AG04450 (cell line): Measurements from ENCODE around the gene PIP5K1B. TPM values are rescaled to one million over a fixed set of nuclear protein-coding genes. Genes with fewer than 3 reads are reported as not detected.

Experiments
- CTCF ChIA-PET: fragments of 300-600, 350-600 bp; formaldehyde crosslinking; extraction: SDS; loops from one replicate; lab custom pipeline; 2022; ENCODE audit warnings: antibody characterized with exemption, inconsistent platforms; lab: Charles Lee
- POLR2A ChIA-PET: fragments of 350-600 bp; formaldehyde crosslinking; extraction: SDS; loops from one replicate; lab custom pipeline; 2021; ENCODE audit warnings: antibody characterized with exemption, inconsistent platforms; lab: Yijun Ruan, JAX
- DNase-seq: peaks from one replicate; pipeline ENCODE4 v3.0.0-alpha.2; 2011; ENCODE audit warnings: low read depth, low spot score
- H3K27ac ChIP-seq: one replicate; pipeline ENCODE4 v1.5.1; 2012; ENCODE audit warnings: low read depth, low read length, control low read depth
- H3K27me3 ChIP-seq: one replicate; pipeline ENCODE4 v1.6.0; 2012; ENCODE audit warnings: low read length; ENCODE audit not compliant: control insufficient read depth, insufficient read depth
- H3K4me3 ChIP-seq: 2 replicates; pipeline ENCODE4 v1.5.1; 2011; ENCODE audit warnings: mild to moderate bottlenecking, low read depth, low read length, control low read depth
- H3K9me3 ChIP-seq: 2 replicates; pipeline ENCODE4 v1.5.1; 2012; ENCODE audit warnings: low read length; ENCODE audit not compliant: control insufficient read depth, insufficient read depth
- CTCF ChIP-seq: IDR thresholded peaks from 2 replicates; pipeline ENCODE4 v1.5.1; 2011; ENCODE audit warnings: low read depth, low read length, control low read depth, inconsistent platforms
- polyA plus RNA-seq: library from polyadenylated mRNA; depleted of rRNA; stranded (reverse); fragments of >200 nt; gene quantifications from 2 replicates; pipeline ENCODE4 v1.2.3, GENCODE V29; 2011

The PIP5K1B gene
- polyA plus RNA-seq, 1 experiment, result not detected

DNA sequence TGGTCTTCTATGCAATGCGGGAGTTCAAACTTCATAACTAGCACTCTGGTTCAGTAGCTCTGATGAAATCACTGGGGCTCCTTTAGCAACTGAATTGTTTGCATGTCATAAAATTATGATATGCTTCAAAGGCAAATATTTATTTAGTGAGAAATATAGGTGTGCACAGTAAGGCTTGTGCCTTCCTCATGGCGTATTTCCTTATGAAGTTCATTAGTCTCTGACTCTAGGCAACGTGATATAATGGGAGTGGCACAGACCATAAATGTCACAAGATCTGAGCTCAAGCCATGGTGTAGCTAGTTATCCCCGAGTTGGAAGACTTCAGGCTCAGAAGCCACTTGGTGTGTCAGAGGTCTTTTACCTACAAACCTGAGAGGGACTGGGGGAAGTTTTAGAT lies 35.5 kb downstream of the PIP5K1B start:
- Histone ChIP-seq H3K9me3 (no peaks in the 10 kb centered on the region), H3K27me3 (peaks cover 2% of the 10 kb centered on the region), H3K27ac (no peak overlapping the region), H3K4me3 (no peak overlapping the region)
- ChIA-PET POLR2A (no interaction called here), CTCF (no interaction called here)
- TF ChIP-seq CTCF, result no peak
- no peak for DNase-seq

DNA sequence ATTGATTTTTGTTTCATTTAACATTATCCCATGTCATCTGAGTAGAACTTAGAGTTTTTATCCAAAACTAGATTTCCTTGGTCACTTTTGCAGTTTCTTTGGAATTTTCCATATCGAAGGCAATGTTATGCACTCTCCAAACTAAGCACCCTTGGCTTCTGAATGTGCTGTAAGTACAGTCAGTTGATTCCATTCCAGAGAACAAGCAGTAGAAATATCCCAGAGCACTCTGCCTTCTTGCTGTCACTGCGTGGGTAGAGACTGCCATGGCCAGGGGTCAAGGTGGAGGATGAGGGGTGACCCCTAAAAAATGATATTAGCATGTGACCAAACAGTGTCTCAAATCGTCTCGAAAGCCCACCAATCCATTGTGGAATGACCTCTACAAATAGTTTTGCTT lies 36.2 kb downstream of the PIP5K1B start:
- H3K27ac ChIP-seq, result no peak overlapping the region
- no peaks in the 10 kb centered on the region for H3K9me3 ChIP-seq
- no peak overlapping the region for H3K4me3 ChIP-seq
- CTCF ChIA-PET, result no interaction called here
- peaks cover 2% of the 10 kb centered on the region for H3K27me3 ChIP-seq
- DNase-seq, result no peak
- POLR2A ChIA-PET, result no interaction called here
- TF ChIP-seq CTCF, result no peak

DNA sequence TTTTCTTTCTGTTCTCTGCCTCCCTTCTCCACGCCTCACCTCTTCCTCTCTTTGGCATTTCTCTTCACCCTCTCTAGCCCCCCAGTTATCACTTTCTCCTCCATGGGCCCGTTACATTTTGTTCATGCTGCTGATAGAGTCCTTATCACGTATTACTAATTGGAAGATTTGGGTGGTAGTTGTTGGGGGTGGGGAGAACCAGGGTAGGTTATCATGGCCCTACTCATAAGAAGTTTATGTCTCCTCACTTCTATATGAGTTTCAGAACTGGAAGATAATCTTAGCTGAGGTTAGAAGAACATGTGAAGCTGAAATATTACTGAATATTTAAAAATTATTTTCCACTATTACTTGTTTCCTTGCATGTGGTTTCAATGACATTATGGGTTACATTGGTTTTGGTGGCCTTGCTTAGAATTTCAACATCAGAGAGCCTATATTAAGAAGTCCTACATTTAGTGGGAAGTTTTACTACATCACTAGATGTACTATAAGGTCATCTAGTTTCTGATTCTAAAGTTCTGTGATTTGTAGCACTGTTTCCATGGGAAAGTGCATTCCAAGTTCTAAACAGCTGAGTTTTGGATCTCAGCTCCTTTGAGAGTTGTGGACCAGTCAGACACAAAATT lies 36.8 kb downstream of the PIP5K1B start:
- Histone ChIP-seq H3K9me3 (no peaks in the 10 kb centered on the region), H3K27me3 (peaks cover 2% of the 10 kb centered on the region), H3K4me3 (no peak overlapping the region), H3K27ac (no peak overlapping the region)
- TF ChIP-seq CTCF, result no peak
- POLR2A ChIA-PET, result no interaction called here
- no peak for DNase-seq
- CTCF ChIA-PET, result no interaction called here

- peaks cover 2% of the 10 kb centered on the region for H3K27me3 ChIP-seq
- no peaks in the 10 kb centered on the region for H3K9me3 ChIP-seq
- TF ChIP-seq CTCF, result no peak
- POLR2A ChIA-PET, result no interaction called here
- CTCF ChIA-PET, result no interaction called here
- no peak overlapping the region for H3K4me3 ChIP-seq
- H3K27ac ChIP-seq, result no peak overlapping the region
- no peak for DNase-seq
Measured at GRCh38 chr9:68742333-68742730, 37.3 kb downstream of the PIP5K1B start.

DNA sequence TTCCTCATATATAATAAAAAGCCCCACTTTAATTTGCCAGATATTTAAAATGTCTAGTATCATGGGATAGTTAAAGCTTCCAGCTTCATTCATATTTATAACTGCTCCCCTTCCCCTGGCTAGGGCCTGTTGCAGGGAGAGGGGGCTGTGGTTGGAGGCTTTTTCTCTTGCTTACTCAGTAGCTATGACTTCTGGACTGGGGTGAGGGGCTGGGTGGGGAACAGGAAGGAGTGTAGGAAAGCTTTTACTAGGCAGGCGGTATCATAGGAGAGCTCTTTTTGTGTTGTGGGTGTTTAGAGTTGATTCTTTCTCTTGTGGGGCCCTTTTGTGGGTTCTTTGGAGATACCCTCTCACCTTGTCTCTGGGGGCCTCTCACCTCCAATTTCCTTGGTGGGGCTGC lies 39.4 kb downstream of the PIP5K1B start:
- Histone ChIP-seq H3K27ac (no peak overlapping the region), H3K9me3 (no peaks in the 10 kb centered on the region), H3K27me3 (peaks cover 2% of the 10 kb centered on the region), H3K4me3 (no peak overlapping the region)
- CTCF ChIA-PET, result interaction anchor here (0.6 kb wide), 1 partner anchor 91 kb away, joined by 10 read pairs; no protein-coding TSS in a partner anchor
- POLR2A ChIA-PET, result no interaction called here
- TF ChIP-seq CTCF, result no peak
- DNase-seq, result no peak
